ENCODE data around the gene SUSD6.

SUSD6 gene

GRCh38 chr14:69626132-69626500 lies 14.7 kb downstream of the SUSD6 start:
- Mint-ChIP-seq H3K4me3 (no peak overlapping the region), H3K27me3 (ENCODE audit: low read depth) (no peaks in the 10 kb centered on the region), H3K36me3 (ENCODE audit: low read depth) (no peaks in the 10 kb centered on the region), H3K4me1 (peaks cover 47% of the 10 kb centered on the region), H3K9me3 (no peaks in the 10 kb centered on the region), H3K27ac (peak overlapping the region in 2 of 3 experiments; percentile 28 to 71)
- no peak for TF ChIP-seq CTCF (IDR thresholded peaks at IDR 0.05; ENCODE audit: unreplicated experiment in 3 of 3)

- H3K27ac Mint-ChIP-seq, result peak overlapping the region in 2 of 3 experiments; percentile 65 to 70
- no peaks in the 10 kb centered on the region for H3K36me3 Mint-ChIP-seq (ENCODE audit: low read depth)
- no peak overlapping the region for H3K4me3 Mint-ChIP-seq
- H3K9me3 Mint-ChIP-seq, result no peaks in the 10 kb centered on the region
- no peaks in the 10 kb centered on the region for H3K27me3 Mint-ChIP-seq (ENCODE audit: low read depth)
- no peak for TF ChIP-seq CTCF (IDR thresholded peaks at IDR 0.05; ENCODE audit: unreplicated experiment in 3 of 3)
- H3K4me1 Mint-ChIP-seq, result peaks cover 71% of the 10 kb centered on the region
Observed at GRCh38 chr14:69629225-69630127, 18.1 kb downstream of the SUSD6 start.

GRCh38 chr14:69630360-69630759 lies 19.0 kb downstream of the SUSD6 start:
- Mint-ChIP-seq H3K27ac (peak overlapping the region; percentile 26 to 70 (median 65)), H3K4me3 (no peak overlapping the region), H3K36me3 (ENCODE audit: low read depth) (no peaks in the 10 kb centered on the region), H3K4me1 (peaks cover 74% of the 10 kb centered on the region), H3K9me3 (no peaks in the 10 kb centered on the region), H3K27me3 (ENCODE audit: low read depth) (no peaks in the 10 kb centered on the region)
- TF ChIP-seq CTCF (IDR thresholded peaks at IDR 0.05; ENCODE audit: unreplicated experiment in 3 of 3), result no peak

- no peaks in the 10 kb centered on the region for H3K27me3 Mint-ChIP-seq (ENCODE audit: low read depth)
- peak overlapping the region in 1 of 3 experiments; percentile 52 for H3K27ac Mint-ChIP-seq
- H3K4me3 Mint-ChIP-seq, result no peak overlapping the region
- H3K9me3 Mint-ChIP-seq, result no peaks in the 10 kb centered on the region
- TF ChIP-seq CTCF (IDR thresholded peaks at IDR 0.05; ENCODE audit: unreplicated experiment in 3 of 3), result no peak
- no peaks in the 10 kb centered on the region for H3K36me3 Mint-ChIP-seq (ENCODE audit: low read depth)
- H3K4me1 Mint-ChIP-seq, result peaks cover 74% of the 10 kb centered on the region
Observed at GRCh38 chr14:69631509-69631908, 20.1 kb downstream of the SUSD6 start.

- Mint-ChIP-seq H3K36me3 (ENCODE audit: low read depth) (no peaks in the 10 kb centered on the region), H3K4me1 (peaks cover 81% of the 10 kb centered on the region), H3K27ac (peak overlapping the region; percentile 54 to 87 (median 73)), H3K9me3 (no peaks in the 10 kb centered on the region), H3K4me3 (no peak overlapping the region), H3K27me3 (ENCODE audit: low read depth) (no peaks in the 10 kb centered on the region)
- TF ChIP-seq CTCF (IDR thresholded peaks at IDR 0.05; ENCODE audit: unreplicated experiment in 3 of 3), result no peak
Observed at GRCh38 chr14:69632164-69632563, 20.8 kb downstream of the SUSD6 start.

Measured in nephron (organoid).